Endothelial cell of umbilical vein (primary cell): ENCODE measurements around the gene PLA2R1. TPM values are rescaled to one million over a fixed set of nuclear protein-coding genes. Genes with fewer than 3 reads are reported as not detected.

ENCODE experiments used
- BruUV-seq: library from RNA; stranded (reverse); fragments of 400-500 nt; replicated peaks from 2 replicates; lab custom pipeline; 2021; lab: Mats Ljungman, UMichigan
- CTCF ChIA-PET: fragments of 300-600, 350-600 bp; sonication (Branson Sonifier 250); formaldehyde crosslinking; loops from one replicate; lab custom pipeline; 2021; ENCODE audit warnings: antibody characterized with exemption, inconsistent platforms; lab: Charles Lee
- POLR2A ChIA-PET: fragments of 300-600, 350-600 bp; sonication (Branson Sonifier 250); formaldehyde crosslinking; loops from one replicate; lab custom pipeline; 2021; ENCODE audit warnings: antibody characterized with exemption, inconsistent platforms; lab: Charles Lee
- DNase-seq: peaks from one replicate; pipeline ENCODE4 v3.0.0-alpha.2; 2011; ENCODE audit warnings: low read depth, low spot score
- FAIRE-seq: peaks from 2 replicates; lab custom pipeline; 2011; peaks lifted over from hg19 to GRCh38; lab: Jason Lieb, UNC
- H2AFZ ChIP-seq: 2 replicates; pipeline ENCODE4 v1.6.0; 2012; ENCODE audit warnings: low read depth, low read length, control low read depth, inconsistent platforms
- H3K27ac ChIP-seq: 2 replicates; pipeline ENCODE4 v1.5.1; 2011; ENCODE audit warnings: low read depth, mild to moderate bottlenecking, control low read depth, low read length, moderate library complexity; ENCODE audit not compliant: insufficient read depth
- H3K27me3 ChIP-seq, 2 experiments: 2 replicates each; pipeline versions ENCODE4 v1.6.0 to v1.6.1; 2011; ENCODE audit warnings: low read length in 2 of 2, mixed read lengths in 1 of 2; ENCODE audit not compliant: control insufficient read depth in 2 of 2, insufficient read depth in 2 of 2
- H3K36me3 ChIP-seq, 2 experiments: 2 replicates in 1 of 2; 3 replicates in 1 of 2; pipeline ENCODE4 v1.5.1; 2011; ENCODE audit warnings: low read length in 2 of 2, mild to moderate bottlenecking in 1 of 2, moderate library complexity in 1 of 2; ENCODE audit not compliant: control insufficient read depth in 2 of 2, insufficient read depth in 2 of 2; ENCODE audit errors: extremely low read depth in 1 of 2
- H3K4me1 ChIP-seq: 3 replicates; pipeline ENCODE4 v1.5.1; 2011; ENCODE audit warnings: mild to moderate bottlenecking, low read length; ENCODE audit not compliant: control insufficient read depth, insufficient read depth; ENCODE audit errors: extremely low read depth
- H3K4me2 ChIP-seq: 2 replicates; pipeline ENCODE4 v1.6.1; 2011; ENCODE audit warnings: low read length, control low read depth, mixed read lengths; ENCODE audit not compliant: insufficient read depth
- H3K4me3 ChIP-seq, 3 experiments: fragments of 200-600 bp in 1 of 3; sonication (generic), shearing (Covaris generic) in 1 of 3; replicated peaks in 1 of 3; 2 replicates each; pipeline ENCODE4 v1.5.1; 2011 to 2016; ENCODE audit warnings: control low read depth in 3 of 3, low read length in 3 of 3, mild to moderate bottlenecking in 2 of 3, inconsistent platforms in 1 of 3, low read depth in 1 of 3, moderate library complexity in 1 of 3; ENCODE audit not compliant: insufficient read depth in 1 of 3
- H3K79me2 ChIP-seq: 2 replicates; pipeline ENCODE4 v1.6.0; 2012; ENCODE audit warnings: low read length, inconsistent platforms; ENCODE audit not compliant: control insufficient read depth, insufficient read depth
- H3K9ac ChIP-seq: replicated peaks from 2 replicates; pipeline ENCODE3; 2011; ENCODE audit warnings: low read length, control low read depth; ENCODE audit not compliant: insufficient read depth; ENCODE audit errors: extremely low read depth
- H3K9me1 ChIP-seq: replicated peaks from 3 replicates; pipeline ENCODE4 v1.6.0; 2011; ENCODE audit warnings: mild to moderate bottlenecking, low read length; ENCODE audit not compliant: control insufficient read depth, insufficient read depth; ENCODE audit errors: extremely low read depth
- H3K9me3 ChIP-seq: replicated peaks from 2 replicates; pipeline ENCODE4 v1.5.1; 2012; ENCODE audit warnings: low read length, inconsistent platforms; ENCODE audit not compliant: control insufficient read depth, insufficient read depth
- H4K20me1 ChIP-seq: replicated peaks from 2 replicates; pipeline ENCODE3; 2011; ENCODE audit warnings: mild to moderate bottlenecking, low read length; ENCODE audit not compliant: control insufficient read depth, insufficient read depth; ENCODE audit errors: extremely low read depth
- EZH2 ChIP-seq: IDR thresholded peaks from 2 replicates; pipeline ENCODE4 v1.6.1; 2012; ENCODE audit warnings: borderline replicate concordance, low read depth, mild to moderate bottlenecking, moderate library complexity, low read length, inconsistent platforms; ENCODE audit not compliant: severe bottlenecking
- FOS ChIP-seq: IDR thresholded peaks from 2 replicates; pipeline ENCODE4 v1.6.1; 2011; ENCODE audit warnings: mild to moderate bottlenecking, low read length, moderate library complexity, borderline replicate concordance; ENCODE audit not compliant: insufficient read depth
- GATA2 ChIP-seq: IDR thresholded peaks from 2 replicates; pipeline ENCODE4 v1.7.0; 2011; ENCODE audit warnings: low read depth, mild to moderate bottlenecking, moderate library complexity, mixed read lengths, low read length; ENCODE audit not compliant: insufficient read length, insufficient read depth
- JUN ChIP-seq: IDR thresholded peaks from 2 replicates; pipeline ENCODE4 v1.6.1; 2011; ENCODE audit warnings: borderline replicate concordance, low read depth; ENCODE audit not compliant: insufficient read length, insufficient read depth
- MYC ChIP-seq: IDR thresholded peaks from one replicate; pipeline ENCODE4 v1.6.1; 2011; ENCODE audit warnings: mild to moderate bottlenecking, low read depth, low read length
- POLR2A ChIP-seq: IDR thresholded peaks from 2 replicates; pipeline ENCODE4 v1.6.1; 2012; ENCODE audit warnings: low read depth, mild to moderate bottlenecking, control low read depth, low read length
- POLR2AphosphoS5 ChIP-seq: IDR thresholded peaks from 2 replicates; pipeline ENCODE4 v1.6.1; 2012; ENCODE audit warnings: low read depth, mild to moderate bottlenecking, control low read depth, low read length, moderate library complexity; ENCODE audit not compliant: insufficient read depth
- dilution Hi-C: fragments of 300-500 bp; cut with MboI; formaldehyde crosslinking; loops from one replicate; pipeline ENCODE4 v1.15.0; 2019; ENCODE audit warnings: low sequenced_read_pairs; ENCODE audit not compliant: extremely low pct_ligation_motif_present
- intact Hi-C: fragments of 100-400 bp; cut with micrococcal nuclease; formaldehyde crosslinking; loops from one replicate; pipeline ENCODE4 v1.10.0; 2022
- polyA plus RNA-seq, 4 experiments: library from polyadenylated mRNA; depleted of rRNA in 3 of 4; stranded (reverse) in 3 of 4; unstranded in 1 of 4; fragments of >200 nt; gene quantifications; 2 replicates each; pipeline versions ENCODE4 v1.2.1 to v1.2.3, GENCODE V29; 2011 to 2012; ENCODE audit warnings: missing spikeins in 1 of 4
- total RNA-seq: library from RNA; stranded (reverse); gene quantifications from 2 replicates; pipeline ENCODE4 v1.2.3, GENCODE V29; 2021
- TF ChIP-seq, protein P1 (sequence below): IDR thresholded peaks from 2 replicates; pipeline ENCODE4 v1.6.1; 2011; ENCODE audit not compliant: insufficient read depth, insufficient read length
- TF ChIP-seq, protein P2 (sequence below), 2 donors: IDR thresholded peaks; 1 replicate in 1 of 2; 2 replicates in 1 of 2; pipeline ENCODE4 v1.5.1; 2011; ENCODE audit warnings: low read length in 2 of 2, mild to moderate bottlenecking in 2 of 2, moderate library complexity in 2 of 2, control low read depth in 1 of 2, inconsistent platforms in 1 of 2, low read depth in 1 of 2; ENCODE audit not compliant: insufficient read depth in 1 of 2; ENCODE audit errors: extremely low read depth in 1 of 2

The PLA2R1 gene
- total and polyA plus RNA-seq, 2 donors (not counting 3 experiments of a cell fraction or from before 2014, with no cell fraction given): 6.9 to 14.4 TPM

DNA sequence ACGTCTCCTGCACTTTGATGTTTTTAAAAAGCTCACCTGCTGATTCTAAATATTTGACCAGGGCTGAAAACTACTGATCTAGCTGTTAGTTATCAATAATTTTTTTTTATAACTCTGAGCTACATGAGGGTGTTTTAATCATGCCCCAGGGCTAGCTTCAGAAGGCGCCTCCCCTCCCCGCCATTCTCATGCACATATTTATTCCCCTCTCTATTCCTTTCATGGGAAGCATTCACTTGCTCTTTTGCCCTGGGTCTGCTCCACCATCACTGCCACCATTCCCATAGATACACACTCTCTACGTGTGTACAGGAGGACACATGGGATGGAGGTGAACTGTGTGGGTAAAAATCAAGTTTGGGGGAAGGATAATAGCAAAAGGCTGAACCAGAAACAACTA, 101.0 kb downstream of the PLA2R1 start:
- Histone ChIP-seq H3K27me3 (no peaks in the 10 kb centered on the region), H3K9ac (no peak overlapping the region), H3K27ac (peak overlapping the region; percentile 64), H4K20me1 (no peaks in the 10 kb centered on the region), H3K4me1 (peaks cover 29% of the 10 kb centered on the region), H3K4me2 (no peak overlapping the region), H3K36me3 (peaks cover 0 to 10% of the 10 kb centered on the region in 2 experiments), H3K79me2 (no peaks in the 10 kb centered on the region), H3K9me3 (no peaks in the 10 kb centered on the region), H3K9me1 (no peaks in the 10 kb centered on the region), H3K4me3 (no peak overlapping the region), H2AFZ (no peak overlapping the region)
- intact Hi-C loops (loop anchor here (10.0 kb wide), 2 partner anchors 247 to 347 kb away; partner anchors contain the start of genes BAZ2B and MARCHF7), dilution Hi-C loops (no loop called here)
- ChIA-PET CTCF (interaction anchor here (0.9 to 1.5 kb wide), 5 partner anchors 15 to 41 kb away, joined by 3 to 5 read pairs (median 4); no protein-coding TSS in a partner anchor), POLR2A (no interaction called here)
- TF ChIP-seq POLR2AphosphoS5 (no peak), FOS (no peak), MYC (no peak), POLR2A (no peak), JUN (no peak), EZH2 (no peak), GATA2 (no peak)
- TF ChIP-seq, protein P1, sequence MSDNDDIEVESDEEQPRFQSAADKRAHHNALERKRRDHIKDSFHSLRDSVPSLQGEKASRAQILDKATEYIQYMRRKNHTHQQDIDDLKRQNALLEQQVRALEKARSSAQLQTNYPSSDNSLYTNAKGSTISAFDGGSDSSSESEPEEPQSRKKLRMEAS: no peak
- TF ChIP-seq, protein P2, sequence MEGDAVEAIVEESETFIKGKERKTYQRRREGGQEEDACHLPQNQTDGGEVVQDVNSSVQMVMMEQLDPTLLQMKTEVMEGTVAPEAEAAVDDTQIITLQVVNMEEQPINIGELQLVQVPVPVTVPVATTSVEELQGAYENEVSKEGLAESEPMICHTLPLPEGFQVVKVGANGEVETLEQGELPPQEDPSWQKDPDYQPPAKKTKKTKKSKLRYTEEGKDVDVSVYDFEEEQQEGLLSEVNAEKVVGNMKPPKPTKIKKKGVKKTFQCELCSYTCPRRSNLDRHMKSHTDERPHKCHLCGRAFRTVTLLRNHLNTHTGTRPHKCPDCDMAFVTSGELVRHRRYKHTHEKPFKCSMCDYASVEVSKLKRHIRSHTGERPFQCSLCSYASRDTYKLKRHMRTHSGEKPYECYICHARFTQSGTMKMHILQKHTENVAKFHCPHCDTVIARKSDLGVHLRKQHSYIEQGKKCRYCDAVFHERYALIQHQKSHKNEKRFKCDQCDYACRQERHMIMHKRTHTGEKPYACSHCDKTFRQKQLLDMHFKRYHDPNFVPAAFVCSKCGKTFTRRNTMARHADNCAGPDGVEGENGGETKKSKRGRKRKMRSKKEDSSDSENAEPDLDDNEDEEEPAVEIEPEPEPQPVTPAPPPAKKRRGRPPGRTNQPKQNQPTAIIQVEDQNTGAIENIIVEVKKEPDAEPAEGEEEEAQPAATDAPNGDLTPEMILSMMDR (IDR thresholded peaks at IDR 0.05; ENCODE audit: extremely low read depth in 1 of 2, insufficient read depth in 1 of 2, low read depth in 1 of 2, low read length in 2 of 2): no peak
- DNase-seq: no peak
- no TSS peak for BruUV-seq
- no peak for FAIRE-seq
